GM19193 (cell line): ENCODE measurements around the gene GRM7.

ENCODE experiments used
- POLR2A ChIP-seq: IDR thresholded peaks from 4 replicates; pipeline ENCODE4 v1.6.1; 2011; ENCODE audit not compliant: insufficient read depth, insufficient read length; ENCODE audit errors: extremely low read depth

Gene GRM7

GRCh38 chr3:7745711-7746110 is 884.8 kb downstream of the GRM7 start:
- no peak for TF ChIP-seq POLR2A

DNA sequence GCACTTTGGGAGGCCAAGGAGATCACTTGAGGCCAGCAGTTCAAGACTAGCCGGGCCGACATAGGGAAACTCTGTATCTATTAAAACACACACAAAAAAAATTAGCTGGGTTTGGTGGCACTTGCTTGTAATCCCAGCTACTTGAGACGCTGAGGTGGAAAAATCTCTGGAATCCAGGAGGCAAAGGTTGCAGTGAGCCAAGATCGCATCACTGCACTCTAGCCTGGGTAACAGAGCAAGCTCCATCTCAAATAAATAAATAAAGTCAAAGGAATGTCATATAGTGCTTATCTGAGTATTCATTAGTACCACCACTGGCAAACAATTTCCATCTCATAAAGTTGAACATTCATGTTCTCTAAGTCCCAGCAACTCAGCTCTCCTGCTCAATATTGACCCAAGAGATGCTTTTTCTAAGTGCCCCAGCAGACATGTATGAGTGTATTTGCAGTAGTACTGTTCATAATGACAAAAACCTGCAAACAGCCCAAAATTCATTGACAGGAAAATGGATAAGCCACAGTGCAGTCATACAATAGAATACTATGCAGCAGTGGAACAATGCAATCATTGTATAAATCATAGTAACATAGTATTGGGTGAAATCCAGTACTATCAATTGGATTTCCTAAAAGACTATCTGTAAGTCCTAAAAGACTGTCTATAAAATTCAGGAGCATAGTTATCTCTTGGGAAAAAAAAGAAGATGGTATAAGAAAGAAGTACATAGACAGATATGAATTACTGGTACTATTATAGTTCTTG is 889.2 kb downstream of the GRM7 start:
- no peak for TF ChIP-seq POLR2A

DNA sequence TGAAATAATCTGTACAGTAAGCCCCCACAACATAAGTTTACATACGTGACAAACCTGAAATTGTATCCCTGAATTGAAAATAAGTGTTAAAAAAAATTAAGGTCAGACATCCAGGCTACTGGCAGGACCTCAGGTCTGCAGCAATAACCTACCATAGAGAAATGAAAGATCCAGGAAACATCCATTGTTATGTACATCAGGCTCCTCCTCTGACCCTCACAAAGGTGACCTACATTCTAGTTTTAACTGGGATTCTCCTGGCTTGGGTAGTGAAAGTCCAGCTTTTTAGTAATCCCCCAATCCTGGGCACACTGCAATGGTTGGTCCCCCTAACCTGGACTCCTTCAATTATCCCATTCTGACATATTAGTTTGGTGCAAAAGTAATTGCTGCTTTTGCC is 891.1 kb downstream of the GRM7 start:
- TF ChIP-seq POLR2A = no peak

DNA sequence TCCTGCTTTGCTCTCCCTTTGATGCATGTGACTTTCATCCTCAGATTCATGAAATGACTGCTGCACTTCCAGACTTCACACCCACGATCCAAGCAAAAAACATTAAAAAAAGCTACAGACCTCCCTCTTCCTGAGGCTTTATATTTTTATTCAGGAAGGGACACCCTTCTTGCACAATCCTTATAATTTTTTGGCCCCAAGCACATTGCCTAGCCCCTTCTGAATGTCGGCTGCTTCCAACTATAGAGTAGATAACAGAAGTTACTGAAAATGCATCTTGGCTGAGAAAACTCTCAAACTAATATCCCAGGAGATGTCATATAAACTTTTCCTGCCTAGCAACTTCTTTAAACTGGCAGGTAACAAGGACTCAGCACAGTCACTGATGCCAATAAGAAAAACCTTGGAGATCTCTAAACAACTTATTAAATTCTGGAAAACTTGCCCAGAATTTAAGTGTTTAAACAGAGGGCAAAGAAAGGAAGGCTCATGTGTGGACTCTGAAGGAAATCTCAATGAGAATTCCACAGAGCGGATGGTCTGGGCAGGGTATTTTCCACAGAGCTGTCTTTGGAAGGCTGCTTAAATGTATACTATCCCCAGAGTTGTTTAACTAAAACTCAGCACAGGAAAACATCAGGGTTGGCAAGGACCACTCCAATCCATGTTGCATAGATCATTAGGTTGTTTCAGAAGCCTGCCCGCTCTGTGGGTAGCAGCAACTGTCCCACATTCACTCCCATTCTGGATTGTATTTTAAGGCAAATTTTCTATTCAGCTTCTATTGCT is 893.9 kb downstream of the GRM7 start:
- TF ChIP-seq POLR2A = no peak

DNA sequence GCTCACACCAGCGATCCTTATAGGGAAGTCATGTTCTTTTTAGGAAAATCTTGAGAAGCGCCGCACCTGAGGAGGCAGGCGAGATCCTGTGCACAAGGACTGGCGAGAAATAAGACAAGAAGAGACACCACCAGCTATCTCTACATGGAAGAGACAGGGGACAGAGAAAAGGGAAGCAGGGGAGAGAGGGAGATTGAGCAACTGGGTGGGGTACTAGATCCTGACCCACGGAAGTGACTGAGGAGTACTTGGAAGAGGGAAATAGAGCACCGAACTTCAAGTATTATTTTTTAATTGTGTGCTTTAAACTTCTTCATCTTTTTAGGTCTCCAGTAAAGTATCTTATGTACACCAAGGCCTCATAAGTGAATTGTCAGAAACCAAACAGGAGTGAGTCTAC is 898.7 kb downstream of the GRM7 start:
- no peak for TF ChIP-seq POLR2A

- no peak for TF ChIP-seq POLR2A
Observed at GRCh38 chr3:7760718-7761117, 899.8 kb downstream of the GRM7 start.

GRCh38 chr3:7764115-7764514 is 903.2 kb downstream of the GRM7 start:
- no peak for TF ChIP-seq POLR2A

- no peak for TF ChIP-seq POLR2A
Observed at GRCh38 chr3:7766530-7766929, 905.6 kb downstream of the GRM7 start.

GRCh38 chr3:7779331-7779730 is 918.4 kb downstream of the GRM7 start:
- no peak for TF ChIP-seq POLR2A

DNA sequence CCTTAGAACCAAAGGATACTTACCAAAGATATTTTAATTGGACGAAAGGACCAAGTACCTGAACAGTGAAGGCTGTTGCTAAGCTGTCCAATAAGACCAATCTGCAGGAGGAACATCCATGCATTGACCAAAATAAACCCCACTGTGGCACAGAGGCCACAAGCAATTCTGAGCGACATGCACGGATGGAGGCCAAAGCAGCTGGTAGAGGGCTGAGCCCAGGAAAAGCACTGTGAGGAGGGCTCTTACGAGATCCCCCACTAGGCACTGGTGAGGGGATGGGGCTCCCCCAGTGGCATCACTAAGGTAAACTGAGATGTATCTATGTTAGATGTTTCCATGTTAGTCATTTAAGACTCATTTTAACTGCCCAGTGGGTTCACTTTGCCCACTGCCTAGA is 920.5 kb downstream of the GRM7 start:
- no peak for TF ChIP-seq POLR2A

GRCh38 chr3:7787871-7788828 is 927.2 kb downstream of the GRM7 start:
- TF ChIP-seq POLR2A = no peak

DNA sequence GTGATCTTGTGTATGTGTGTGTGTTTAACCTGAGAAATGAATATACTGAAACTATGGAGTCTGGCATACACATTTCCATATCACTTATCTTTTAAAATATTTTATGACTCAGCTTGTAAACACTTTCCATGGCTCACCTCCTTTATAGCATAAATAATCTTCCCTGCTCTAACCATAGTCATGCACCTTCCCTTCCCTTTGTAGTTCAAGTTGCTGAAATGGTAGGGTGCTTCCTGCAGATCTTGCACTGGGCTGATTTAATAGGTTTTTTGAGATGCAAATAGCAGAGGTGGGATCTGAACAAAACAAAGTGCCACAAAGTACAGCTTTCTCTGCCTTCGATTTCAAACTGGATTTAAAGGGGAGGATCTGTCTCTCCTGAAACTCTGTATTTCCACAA is 928.0 kb downstream of the GRM7 start:
- TF ChIP-seq POLR2A = no peak

GRCh38 chr3:7789324-7789723 is 928.4 kb downstream of the GRM7 start:
- TF ChIP-seq POLR2A = no peak

DNA sequence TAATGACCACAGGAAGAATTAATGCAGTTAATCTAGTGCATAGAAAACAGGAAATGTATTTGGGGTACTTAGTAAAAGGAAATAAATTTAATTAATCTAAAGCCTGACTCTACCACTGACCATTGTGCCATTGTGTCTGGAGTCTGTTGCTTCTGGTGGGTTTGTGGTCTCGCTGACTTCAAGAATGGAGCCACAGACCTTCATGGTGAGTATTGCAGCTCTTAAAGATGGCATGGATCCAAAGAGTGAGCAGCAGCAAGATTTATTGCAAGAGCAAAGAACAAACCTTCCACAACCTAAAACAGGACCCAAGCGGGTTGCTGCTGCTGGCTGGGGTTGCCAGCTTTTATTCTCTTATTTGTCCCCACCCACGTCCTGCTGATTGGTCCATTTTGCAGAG is 929.2 kb downstream of the GRM7 start:
- no peak for TF ChIP-seq POLR2A
